GM19240 (cell line): ENCODE measurements around the gene CCDC18.
"Not testable (repeated sequence)": the region's sequence is repeated elsewhere in the genome, so short reads cannot be mapped to it uniquely, and the experiment has no call there.

ENCODE experiments used
- DNase-seq: peaks from one replicate; pipeline ENCODE4 v3.0.0; 2011; ENCODE audit warnings: low spot score; ENCODE audit not compliant: insufficient read length

CCDC18 gene

DNA sequence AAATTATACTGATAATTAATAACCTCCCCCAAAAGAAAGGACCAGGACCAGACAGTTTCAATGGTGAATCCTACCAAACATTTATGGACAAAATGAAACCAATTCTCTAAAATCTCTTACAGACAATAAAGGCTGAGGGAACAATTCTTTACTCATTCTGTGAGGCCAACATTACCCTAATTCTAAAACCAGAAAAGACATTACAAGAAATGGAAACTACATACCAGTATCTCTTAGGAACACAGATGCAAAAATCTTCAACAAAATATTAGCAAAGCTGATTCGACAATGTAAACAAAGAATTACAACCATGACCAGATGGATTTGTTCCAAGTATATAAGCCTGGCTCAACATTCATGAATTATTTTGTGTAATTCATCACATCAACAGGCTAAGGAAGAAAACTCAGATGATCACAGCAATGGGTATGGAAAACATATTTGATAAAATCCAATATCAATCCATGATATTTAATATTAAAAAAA, 8.9 kb upstream of the CCDC18 start:
- DNase-seq = no peak

DNA sequence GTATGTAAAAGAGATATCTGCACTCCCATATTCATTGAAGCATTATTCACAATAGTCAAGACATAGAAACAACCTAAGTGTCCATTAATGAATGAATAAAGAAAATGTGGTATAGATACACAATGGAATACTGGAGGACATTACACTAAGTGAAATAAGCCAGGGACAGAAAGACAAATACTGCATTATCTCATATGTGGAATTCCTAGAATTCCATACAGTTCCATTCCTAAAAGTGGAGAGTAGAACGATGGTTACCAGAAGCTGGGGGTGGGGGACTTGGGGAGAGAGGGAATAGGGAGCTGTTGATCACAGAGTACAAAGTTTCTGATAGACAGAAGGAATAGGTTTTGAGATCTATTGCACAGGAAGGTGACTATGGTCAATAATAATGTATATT, 7.7 kb upstream of the CCDC18 start:
- no peak for DNase-seq

DNA sequence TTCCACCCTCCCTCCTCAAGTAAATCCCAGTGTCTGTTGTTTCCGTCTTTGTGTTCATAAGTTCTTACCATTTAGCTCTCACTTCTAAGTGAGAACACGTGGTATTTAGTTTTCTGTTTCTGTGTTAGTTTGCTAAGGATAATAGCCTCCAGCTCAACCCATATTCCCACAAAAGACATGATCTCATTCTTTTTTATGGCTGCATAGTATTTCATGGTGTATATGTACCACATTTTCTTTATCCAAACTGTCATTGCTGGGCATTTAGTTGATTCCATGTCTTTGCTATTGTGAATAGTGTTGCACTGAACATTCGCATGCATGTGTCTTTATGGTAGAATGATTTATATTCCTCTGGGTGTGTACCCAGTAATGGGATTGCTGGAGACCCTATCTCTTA, 5.9 kb upstream of the CCDC18 start:
- not testable (repeated sequence) for DNase-seq

DNA sequence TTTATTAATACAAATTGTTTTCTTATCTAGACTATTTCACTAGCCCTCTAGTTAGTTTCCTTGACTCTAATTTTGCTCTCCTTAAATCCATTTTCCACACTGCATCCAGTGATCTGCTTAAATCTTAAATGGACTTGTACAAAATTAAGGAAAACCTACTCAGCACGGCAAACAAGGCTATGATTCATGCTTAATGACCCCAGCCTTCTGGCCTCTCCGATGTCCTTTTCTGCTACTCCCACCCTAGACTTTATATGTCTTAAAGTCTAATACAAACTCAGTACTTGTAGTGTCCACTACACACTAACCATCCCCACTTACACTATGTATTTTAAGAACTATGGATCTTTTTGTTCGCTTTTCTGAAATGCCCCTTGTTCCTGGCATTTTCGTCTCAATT, 2.5 kb upstream of the CCDC18 start:
- no peak for DNase-seq

DNA sequence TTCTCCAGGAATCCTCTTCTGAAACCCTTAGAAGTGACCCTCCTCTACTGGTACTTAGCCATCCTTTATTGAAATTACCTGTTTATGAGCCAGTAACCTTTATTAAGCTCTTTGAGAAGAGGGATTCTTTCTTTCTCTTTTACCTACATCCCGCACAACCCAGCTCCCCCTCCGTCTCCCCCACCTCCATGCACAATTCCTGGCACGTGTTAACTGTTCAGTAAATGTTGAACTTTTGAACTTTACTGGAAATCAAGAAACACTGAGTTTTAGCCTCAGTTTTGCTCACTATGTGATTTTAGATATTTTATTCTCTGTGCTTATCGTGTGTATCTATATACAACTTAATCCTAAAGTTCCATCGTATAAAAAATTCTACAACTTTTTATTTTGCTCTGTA, 2.1 kb upstream of the CCDC18 start:
- DNase-seq = no peak

DNA sequence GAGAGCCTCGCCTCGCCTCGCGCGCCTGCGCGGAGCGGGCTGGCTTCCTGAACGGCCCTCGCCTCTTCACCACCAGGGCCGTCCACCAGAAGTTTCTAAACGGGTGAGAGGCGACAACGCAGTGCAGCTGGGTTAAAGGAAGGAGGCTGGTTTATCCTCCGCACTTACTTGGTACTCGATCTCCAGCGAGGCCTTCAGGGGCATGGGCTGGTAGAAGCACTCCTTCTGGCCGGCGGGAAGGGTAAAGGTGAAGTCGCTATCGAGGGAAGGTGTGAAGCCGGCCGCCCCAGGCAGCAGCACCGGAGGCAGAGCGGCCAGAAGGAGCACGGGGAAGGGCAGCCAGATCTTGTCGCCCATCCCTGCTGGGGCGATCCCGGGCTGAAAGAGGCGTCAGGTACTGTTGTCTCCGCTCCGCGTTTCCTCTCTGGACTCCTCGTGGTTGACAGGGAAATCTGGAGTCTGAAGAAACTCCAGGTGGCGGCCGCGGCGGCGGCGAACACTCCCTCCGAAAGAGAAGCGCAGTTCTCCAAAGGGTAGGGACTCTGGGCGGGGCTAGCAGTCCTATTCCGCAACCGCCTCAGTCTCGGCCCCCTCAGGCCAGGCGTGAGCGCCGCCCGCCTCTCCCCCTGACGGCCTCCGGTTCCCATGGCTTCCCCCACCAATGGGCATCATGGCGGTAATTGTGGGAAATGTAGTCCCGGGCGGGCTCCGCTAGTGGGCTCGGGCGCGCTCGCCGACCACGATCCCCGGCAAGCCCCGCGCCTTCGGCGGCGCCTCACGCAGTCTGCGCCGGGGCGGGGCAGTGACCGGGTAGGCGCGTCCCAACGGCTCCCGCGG, 420 bp upstream of the CCDC18 start, which contains the start of gene TMED5:
Gene TMED5, minus strand, starts transcription at position 528 of the 837 bp plus-strand sequence. Its CDS starts 171 bp downstream, at position 357.
- DNase-seq = peak; percentile 45

DNA sequence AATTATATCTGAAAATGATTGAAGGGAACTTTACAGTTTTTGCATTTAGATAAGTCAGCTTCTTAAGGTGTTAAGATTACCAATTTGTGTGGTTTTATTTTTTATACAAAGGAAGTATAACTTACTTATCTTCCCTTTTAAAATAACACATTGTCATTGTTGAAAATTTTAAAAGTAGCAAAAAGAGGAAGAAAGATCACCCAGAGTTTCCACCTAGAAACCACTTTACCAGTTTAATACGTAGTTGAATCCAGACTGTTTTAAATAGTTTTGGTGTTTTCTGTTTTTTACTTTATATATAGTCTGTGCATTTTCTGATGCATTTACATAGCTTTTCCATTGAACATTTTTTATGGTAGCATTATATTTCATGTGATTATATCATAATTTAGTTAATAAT, 6.1 kb downstream of the CCDC18 start:
- no peak for DNase-seq

DNA sequence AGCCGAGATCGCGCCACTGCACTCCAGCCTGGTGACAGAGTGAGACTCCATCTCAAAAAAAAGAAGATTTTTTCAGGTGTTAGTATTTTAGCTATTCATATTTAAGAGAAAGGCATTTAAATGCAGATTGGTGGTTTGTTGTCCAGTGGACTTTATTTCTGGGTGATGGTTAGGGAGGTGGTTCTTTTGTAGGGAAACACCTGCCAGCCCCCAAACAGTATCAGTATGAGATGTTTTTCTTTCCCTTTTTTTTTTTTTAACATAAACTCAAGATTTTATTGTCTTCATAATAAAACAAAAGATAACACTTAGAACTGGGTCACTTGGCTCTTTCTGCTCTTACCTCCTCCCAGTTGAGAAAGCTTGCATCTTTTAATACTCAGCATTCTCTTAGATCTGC, 9.9 kb downstream of the CCDC18 start:
- no peak for DNase-seq

DNA sequence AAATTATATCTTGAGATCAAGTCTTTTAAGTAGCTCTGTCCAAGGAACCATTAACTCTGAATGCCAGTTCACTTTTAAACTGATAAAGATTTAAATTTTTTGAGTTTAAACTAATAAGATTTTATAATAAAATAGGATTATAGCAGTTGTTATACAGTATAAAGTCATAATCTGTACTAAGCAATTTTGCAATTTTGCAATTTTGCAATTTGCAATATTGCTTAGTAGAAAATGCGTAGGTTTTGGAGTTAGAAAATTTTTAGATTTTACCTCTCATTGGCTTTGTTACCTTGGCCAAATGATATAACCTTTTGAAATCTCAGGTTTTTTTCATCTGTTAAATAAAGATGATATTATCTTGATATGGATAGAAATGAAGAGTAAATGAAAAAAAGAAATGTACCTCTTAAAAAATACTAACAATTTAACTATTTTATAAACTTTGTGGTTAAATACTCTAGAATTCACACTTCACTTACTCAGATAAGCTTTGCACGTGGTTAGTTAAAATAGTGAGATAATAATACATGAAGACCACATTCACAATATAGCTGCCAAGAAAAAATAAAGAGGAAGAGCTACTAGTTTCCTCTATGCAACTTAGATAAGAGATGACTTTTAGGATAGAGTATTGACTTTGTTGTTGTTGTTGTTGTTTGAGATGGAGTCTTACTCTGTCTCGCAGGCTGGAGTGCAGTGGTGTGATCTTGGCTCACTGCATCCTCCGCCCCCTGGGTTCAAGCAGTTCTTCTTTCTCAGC, 13.9 kb downstream of the CCDC18 start:
- DNase-seq = no peak

DNA sequence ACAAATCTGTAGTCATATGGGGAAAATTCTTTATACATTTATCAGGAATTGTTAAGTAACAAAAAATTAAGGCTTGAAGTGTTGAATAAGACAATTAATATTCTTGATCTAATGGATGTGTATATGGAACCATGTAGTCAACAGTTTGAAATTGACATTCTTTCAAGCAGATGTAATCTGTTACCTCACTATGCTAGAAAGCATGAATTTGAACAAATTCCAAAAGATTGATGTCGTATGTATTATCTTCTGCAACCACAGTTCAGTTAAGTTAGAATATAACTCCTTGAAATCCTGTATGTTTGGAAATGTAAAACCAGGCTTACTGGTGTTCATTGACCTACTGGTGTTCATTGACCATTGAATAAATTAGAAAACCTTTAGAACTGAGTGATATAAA, 16.1 kb downstream of the CCDC18 start:
- DNase-seq = no peak

DNA sequence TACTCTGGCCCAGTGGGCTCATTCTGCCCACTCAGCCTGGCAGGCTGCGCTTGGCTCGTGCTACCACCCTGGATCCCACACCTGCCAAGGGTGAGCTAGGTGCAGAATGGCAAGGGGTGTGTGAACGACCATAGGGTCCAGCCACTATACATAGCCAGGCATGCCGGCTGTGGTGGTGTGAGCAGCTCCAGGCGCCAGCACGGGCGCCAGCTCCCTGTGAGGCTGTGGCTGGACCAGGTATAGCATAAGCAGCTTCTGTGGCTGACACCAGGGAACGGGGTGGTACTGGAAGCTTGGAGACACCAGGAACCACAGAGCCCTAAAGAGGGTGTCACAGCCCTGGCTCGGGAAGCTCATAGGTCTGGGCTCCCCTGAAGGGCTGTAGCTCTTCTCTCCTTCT, 18.6 kb downstream of the CCDC18 start:
- no peak for DNase-seq

DNA sequence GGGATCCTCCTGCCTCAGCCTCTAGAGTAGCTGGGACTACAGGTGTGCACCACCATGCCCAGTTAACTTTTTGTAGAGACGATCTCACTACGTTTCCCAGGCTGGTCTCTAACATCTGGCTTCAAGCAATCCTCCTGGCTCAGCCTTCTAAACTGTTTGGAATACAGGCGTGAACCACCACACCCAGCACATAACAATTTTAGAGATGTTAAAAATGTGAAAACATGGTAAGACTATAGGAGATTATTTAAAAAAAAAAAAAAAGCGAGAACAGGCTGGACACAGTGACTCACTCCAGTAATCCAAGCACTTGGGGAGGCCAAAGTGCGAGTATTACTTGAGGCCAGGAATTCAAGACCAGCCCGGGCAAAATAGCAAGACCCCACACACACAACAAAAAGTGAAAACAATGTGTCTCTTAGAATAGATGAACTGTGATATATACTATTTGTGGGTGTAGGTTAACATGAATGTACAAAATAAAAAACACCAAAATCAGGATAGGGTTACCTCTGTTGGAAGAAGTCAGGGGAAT, 19.6 kb downstream of the CCDC18 start:
- DNase-seq = no peak

DNA sequence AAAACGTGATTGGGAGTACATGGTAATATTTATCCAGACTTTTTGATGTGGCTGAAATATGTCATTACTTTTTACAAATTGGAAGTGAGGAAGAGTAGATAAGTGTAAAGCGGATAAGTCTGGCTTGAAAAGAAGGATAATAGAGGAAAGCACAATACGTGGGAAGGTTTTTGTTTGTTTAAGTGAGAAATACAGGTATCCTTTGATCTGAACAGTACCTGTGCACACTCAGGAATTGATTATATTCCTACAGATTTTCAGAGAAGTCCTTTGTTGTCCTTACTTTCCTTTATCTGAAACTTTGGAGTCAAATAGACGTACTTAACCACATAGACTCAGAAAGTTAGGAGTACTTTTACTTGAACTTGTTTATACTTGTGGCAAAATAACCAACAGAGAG, 20.2 kb downstream of the CCDC18 start:
- DNase-seq = no peak

DNA sequence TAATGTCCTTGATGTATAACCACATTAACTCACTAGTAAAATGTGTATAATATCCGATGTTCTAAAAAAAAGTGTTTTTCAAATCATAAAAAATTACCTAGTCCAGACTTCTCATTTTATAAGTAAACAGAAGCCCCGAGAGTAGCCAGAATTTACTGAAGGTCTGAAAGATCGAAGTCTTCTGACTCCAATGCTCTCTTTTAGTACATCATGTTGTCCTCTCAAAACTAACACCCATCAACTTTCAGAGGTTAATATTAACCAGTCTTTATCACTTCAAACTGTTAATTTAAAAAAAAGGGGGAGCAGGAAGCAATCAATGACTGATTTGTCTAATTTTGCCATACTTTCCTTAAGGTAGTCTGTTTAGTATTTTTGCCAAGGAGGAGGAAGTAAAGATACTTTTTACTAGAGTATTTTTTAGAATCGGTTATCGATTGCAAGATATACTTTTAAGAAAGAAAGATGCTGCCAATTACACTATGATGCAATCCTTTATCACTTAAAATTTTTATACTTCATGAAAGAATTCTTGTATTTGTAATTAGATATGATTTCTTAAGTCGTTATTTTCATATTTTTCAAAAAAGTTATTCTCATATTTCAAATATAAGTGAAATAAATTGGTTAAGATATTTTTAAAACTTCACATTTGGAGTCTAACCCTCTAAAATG, 25.5 kb downstream of the CCDC18 start:
- DNase-seq = no peak

DNA sequence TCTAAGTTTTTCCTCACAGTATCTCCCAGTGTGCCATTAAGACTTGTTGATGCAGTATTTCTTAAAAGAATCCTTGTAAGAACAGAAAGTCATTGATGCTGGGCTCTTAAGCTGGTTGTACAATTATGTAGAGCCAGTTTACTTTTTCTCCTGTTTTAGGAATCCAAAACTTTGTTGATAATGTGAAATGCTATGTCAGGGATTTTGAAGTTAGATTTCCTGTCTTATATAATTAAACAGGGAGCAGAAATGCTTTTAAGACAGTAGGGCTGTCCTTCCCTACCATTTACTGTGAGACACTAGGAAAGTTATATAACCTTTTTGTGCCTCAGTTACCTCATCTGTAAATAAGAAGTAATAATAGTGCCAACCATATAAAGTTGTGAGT, 26.0 kb downstream of the CCDC18 start:
- no peak for DNase-seq

DNA sequence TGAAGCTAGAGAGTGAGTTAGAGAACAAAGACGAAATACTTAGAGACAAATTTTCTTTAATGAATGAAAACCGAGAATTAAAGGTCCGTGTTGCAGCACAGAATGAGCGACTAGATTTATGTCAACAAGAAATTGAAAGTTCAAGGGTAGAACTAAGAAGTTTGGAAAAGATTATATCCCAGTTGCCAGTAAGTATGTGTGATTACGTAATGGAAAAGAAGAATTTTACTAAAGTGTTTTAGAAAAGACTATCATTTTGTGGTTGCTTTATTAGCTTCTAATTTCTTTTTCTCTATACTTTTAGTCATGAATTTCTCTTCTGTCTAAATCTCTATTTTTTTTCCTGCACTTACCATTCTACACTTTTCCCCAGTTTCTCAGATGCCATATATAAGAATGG, 26.7 kb downstream of the CCDC18 start:
- DNase-seq = no peak

DNA sequence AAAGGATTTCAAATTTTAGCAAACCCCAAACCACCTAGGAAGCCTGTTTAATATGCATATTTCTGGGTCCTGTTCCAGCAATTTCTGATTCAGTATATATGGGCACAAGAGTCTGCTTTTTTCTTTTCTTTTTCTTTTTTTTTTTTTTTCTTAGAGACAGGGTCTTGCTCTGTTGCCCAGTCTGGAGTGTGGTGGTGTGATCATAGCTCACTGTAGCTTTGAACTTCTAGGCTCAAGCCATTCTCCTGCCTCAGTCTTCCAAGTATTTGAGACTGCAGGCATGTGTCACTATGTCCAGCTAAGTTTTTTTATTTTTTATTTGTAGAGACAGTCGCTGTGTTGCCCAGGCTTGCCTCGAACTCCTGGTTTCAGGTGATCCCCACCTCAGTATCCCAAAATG, 34.8 kb downstream of the CCDC18 start:
- no peak for DNase-seq

DNA sequence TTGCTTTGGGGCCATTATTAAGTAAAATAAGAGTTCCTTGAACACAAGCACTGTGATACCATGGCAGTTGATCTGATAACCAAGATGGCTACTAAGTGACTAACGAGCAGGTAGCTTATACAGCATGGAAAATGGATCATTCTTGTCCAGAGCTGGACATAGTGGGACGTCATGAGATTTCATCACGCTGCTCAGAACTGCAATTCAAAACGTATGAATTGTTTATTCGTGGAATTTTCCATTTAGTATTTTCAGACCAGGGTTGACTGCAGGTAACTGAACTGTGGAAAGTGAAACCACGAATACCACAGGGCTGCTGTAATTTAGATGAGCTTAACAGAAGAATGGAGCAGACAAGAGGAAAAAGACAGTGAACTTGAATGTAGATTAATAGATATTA, 38.9 kb downstream of the CCDC18 start:
- DNase-seq = no peak

DNA sequence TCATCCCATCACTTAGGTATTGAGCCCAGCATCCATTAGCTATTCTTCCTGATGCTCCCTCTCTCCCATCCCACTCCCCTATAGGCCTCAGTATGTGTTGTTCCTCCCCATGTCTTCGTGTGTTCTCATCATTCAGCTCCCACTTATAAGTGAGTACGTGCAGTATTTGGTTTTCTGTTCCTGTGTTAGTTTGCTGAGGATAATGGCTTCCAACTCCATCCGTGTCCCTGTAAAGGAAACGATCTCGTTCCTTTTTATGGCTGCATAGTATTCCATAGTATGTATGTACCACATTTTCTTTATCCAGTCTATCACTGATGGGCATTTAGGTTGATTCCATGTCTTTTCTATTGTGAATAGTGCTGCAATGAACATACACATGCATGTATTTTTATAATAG, 40.2 kb downstream of the CCDC18 start:
- not testable (repeated sequence) for DNase-seq

DNA sequence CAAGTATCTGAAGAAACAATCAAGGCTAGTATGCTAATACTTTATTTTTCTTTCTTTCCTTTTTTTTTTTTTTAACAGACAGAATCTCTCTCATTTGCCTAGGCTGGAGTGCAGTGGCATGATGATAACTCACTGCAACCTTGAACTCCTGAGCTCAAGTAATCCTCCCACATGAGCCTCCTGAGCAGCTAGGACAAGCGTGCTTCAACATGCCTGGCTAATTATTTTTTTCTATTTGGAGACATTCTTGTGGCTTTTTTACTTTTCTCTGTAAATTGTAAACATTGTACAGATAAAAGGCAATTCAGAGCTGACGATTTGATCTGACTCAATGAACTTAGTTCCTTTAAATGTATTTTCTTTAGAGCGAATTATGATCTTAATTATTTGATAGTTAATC, 41.4 kb downstream of the CCDC18 start:
- DNase-seq = no peak

DNA sequence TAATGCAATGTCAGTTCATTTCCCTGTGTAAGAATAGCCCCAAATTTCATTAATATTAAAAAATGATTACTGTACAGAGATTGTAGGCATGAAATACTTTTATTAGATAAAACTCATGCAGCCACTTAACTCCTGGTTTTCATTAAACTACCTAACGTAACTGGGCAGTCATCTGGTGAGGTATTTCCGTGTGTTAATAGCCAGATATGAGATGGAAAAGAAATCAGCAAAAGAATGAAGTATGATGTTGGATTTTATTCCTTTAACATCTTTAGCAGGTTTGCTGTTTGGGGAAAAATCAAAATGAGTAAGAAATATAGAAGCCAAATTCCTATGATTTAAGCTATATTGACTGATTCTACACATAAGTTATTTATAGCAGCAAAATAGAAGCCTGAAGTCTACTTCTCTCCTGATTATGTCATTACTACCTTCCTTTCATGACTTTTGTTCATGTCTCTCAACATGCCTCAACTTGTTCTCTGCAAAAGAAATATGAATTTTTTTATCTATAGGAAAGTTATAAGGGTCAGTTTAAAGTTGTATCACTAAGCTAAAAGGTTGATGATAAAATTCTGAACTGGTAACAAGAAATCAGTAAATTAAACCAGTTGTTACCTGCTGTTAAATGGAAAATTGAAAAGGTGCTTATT, 42.6 kb downstream of the CCDC18 start:
- no peak for DNase-seq
